SKM-1 (cell line): ENCODE results near the gene TIGD4.
A peak's percentile ranks its signal among the peaks of the same experiment; 100 is the strongest.

Source experiments
- DNase-seq: peaks from one replicate; lab custom pipeline; 2025; ENCODE audit not compliant: unreplicated experiment; lab: John Stamatoyannopoulos, UW

TIGD4 gene

GRCh38 chr4:152779513-152780266, at the start of gene TIGD4, which contains the start of gene ARFIP1:
Gene TIGD4 (minus strand): TSS chr4:152779730. CDS start chr4:152771004, 8,726 bp downstream.
Gene ARFIP1 (plus strand): TSS chr4:152779954. CDS start chr4:152829634, 49,680 bp downstream.
- DNase-seq: peak; percentile 81

- no peak for DNase-seq
These were observed 48.6 kb upstream of the TIGD4 start for GRCh38 chr4:152828122-152828521.

GRCh38 chr4:152825336-152825735, 45.8 kb upstream of the TIGD4 start:
- no peak for DNase-seq

- no peak for DNase-seq
These were observed 45.0 kb upstream of the TIGD4 start for GRCh38 chr4:152824561-152824960.

- DNase-seq: no peak
These were observed 42.8 kb upstream of the TIGD4 start for GRCh38 chr4:152822323-152822722.

- DNase-seq: no peak
These were observed 40.5 kb upstream of the TIGD4 start for GRCh38 chr4:152820073-152820472.

GRCh38 chr4:152819026-152819645, 39.6 kb upstream of the TIGD4 start:
- DNase-seq: no peak

GRCh38 chr4:152817331-152817730, 37.8 kb upstream of the TIGD4 start:
- DNase-seq: no peak

GRCh38 chr4:152815078-152815477, 35.5 kb upstream of the TIGD4 start:
- DNase-seq: no peak

GRCh38 chr4:152810715-152811287, 31.3 kb upstream of the TIGD4 start:
- DNase-seq: no peak

GRCh38 chr4:152808670-152809069, 29.1 kb upstream of the TIGD4 start:
- no peak for DNase-seq

- DNase-seq: no peak
These were observed 27.8 kb upstream of the TIGD4 start for GRCh38 chr4:152807294-152807829.

- DNase-seq: no peak
These were observed 27.1 kb upstream of the TIGD4 start for GRCh38 chr4:152806501-152807125.

GRCh38 chr4:152805818-152806217, 26.3 kb upstream of the TIGD4 start:
- no peak for DNase-seq

- DNase-seq: no peak
These were observed 25.6 kb upstream of the TIGD4 start for GRCh38 chr4:152805071-152805650.

GRCh38 chr4:152803541-152803940, 24.0 kb upstream of the TIGD4 start:
- DNase-seq: no peak

GRCh38 chr4:152795891-152796290, 16.4 kb upstream of the TIGD4 start:
- no peak for DNase-seq

- no peak for DNase-seq
These were observed 7.1 kb upstream of the TIGD4 start for GRCh38 chr4:152786627-152787026.

- DNase-seq: no peak
These were observed 6.4 kb upstream of the TIGD4 start for GRCh38 chr4:152785639-152786615.
